Activated naive CD4-positive, alpha-beta T cell treated with anti-CD3 and anti-CD28 coated beads, Interleukin-2, amount 50 U/mL, for 24 hours (primary cell): ENCODE results near the gene RAD9A.

ENCODE experiments used
- H3K27ac Mint-ChIP-seq: one replicate; pipeline ENCODE4 v1.8.0; 2021; ENCODE audit warnings: mild to moderate bottlenecking, mixed read lengths
- H3K27me3 Mint-ChIP-seq: one replicate; pipeline ENCODE4 v1.8.0; 2021; ENCODE audit warnings: mixed read lengths
- H3K36me3 Mint-ChIP-seq: one replicate; pipeline ENCODE4 v1.8.0; 2021; ENCODE audit warnings: mixed read lengths
- H3K4me1 Mint-ChIP-seq: one replicate; pipeline ENCODE4 v1.8.0; 2021; ENCODE audit warnings: mixed read lengths
- H3K4me3 Mint-ChIP-seq: one replicate; pipeline ENCODE4 v1.8.0; 2021; ENCODE audit warnings: mild to moderate bottlenecking, mixed read lengths
- H3K9me3 Mint-ChIP-seq: one replicate; pipeline ENCODE4 v1.8.0; 2021; ENCODE audit warnings: mixed read lengths

The RAD9A gene

GRCh38 chr11:67355023-67355793 is 36.6 kb upstream of the RAD9A start:
- Mint-ChIP-seq H3K27me3 (no peaks in the 10 kb centered on the region), H3K9me3 (no peaks in the 10 kb centered on the region), H3K4me3 (no peak overlapping the region), H3K27ac (peak overlapping the region; percentile 12), H3K4me1 (peaks cover 40% of the 10 kb centered on the region), H3K36me3 (no peaks in the 10 kb centered on the region)

GRCh38 chr11:67355794-67356386 is 35.9 kb upstream of the RAD9A start:
- H3K36me3 Mint-ChIP-seq: no peaks in the 10 kb centered on the region
- no peak overlapping the region for H3K4me3 Mint-ChIP-seq
- H3K9me3 Mint-ChIP-seq: no peaks in the 10 kb centered on the region
- H3K27ac Mint-ChIP-seq: no peak overlapping the region
- no peaks in the 10 kb centered on the region for H3K27me3 Mint-ChIP-seq
- H3K4me1 Mint-ChIP-seq: peaks cover 39% of the 10 kb centered on the region

- no peaks in the 10 kb centered on the region for H3K9me3 Mint-ChIP-seq
- H3K4me1 Mint-ChIP-seq: peaks cover 34% of the 10 kb centered on the region
- H3K4me3 Mint-ChIP-seq: peak overlapping the region; percentile 11
- no peaks in the 10 kb centered on the region for H3K27me3 Mint-ChIP-seq
- H3K36me3 Mint-ChIP-seq: no peaks in the 10 kb centered on the region
- H3K27ac Mint-ChIP-seq: peak overlapping the region; percentile 32
Measured at GRCh38 chr11:67356387-67356863, 35.4 kb upstream of the RAD9A start.

GRCh38 chr11:67356864-67357561 is 34.8 kb upstream of the RAD9A start:
- Mint-ChIP-seq H3K4me1 (peaks cover 29% of the 10 kb centered on the region), H3K36me3 (no peaks in the 10 kb centered on the region), H3K4me3 (peak overlapping the region; percentile 11), H3K27me3 (no peaks in the 10 kb centered on the region), H3K27ac (peak overlapping the region; percentile 53), H3K9me3 (no peaks in the 10 kb centered on the region)

GRCh38 chr11:67357831-67358670 is 33.7 kb upstream of the RAD9A start:
- H3K9me3 Mint-ChIP-seq: no peaks in the 10 kb centered on the region
- no peak overlapping the region for H3K27ac Mint-ChIP-seq
- peaks cover 28% of the 10 kb centered on the region for H3K4me1 Mint-ChIP-seq
- H3K36me3 Mint-ChIP-seq: no peaks in the 10 kb centered on the region
- no peaks in the 10 kb centered on the region for H3K27me3 Mint-ChIP-seq
- H3K4me3 Mint-ChIP-seq: no peak overlapping the region

GRCh38 chr11:67364169-67364568 is 27.6 kb upstream of the RAD9A start:
- no peaks in the 10 kb centered on the region for H3K36me3 Mint-ChIP-seq
- H3K27me3 Mint-ChIP-seq: no peaks in the 10 kb centered on the region
- H3K9me3 Mint-ChIP-seq: no peaks in the 10 kb centered on the region
- peaks cover 19% of the 10 kb centered on the region for H3K4me1 Mint-ChIP-seq
- H3K27ac Mint-ChIP-seq: no peak overlapping the region
- no peak overlapping the region for H3K4me3 Mint-ChIP-seq

GRCh38 chr11:67364783-67365722 is 26.7 kb upstream of the RAD9A start:
- no peak overlapping the region for H3K4me3 Mint-ChIP-seq
- H3K4me1 Mint-ChIP-seq: peaks cover 19% of the 10 kb centered on the region
- H3K27me3 Mint-ChIP-seq: no peaks in the 10 kb centered on the region
- H3K27ac Mint-ChIP-seq: no peak overlapping the region
- no peaks in the 10 kb centered on the region for H3K36me3 Mint-ChIP-seq
- no peaks in the 10 kb centered on the region for H3K9me3 Mint-ChIP-seq

GRCh38 chr11:67365736-67366444 is 25.9 kb upstream of the RAD9A start:
- no peak overlapping the region for H3K27ac Mint-ChIP-seq
- peaks cover 24% of the 10 kb centered on the region for H3K4me1 Mint-ChIP-seq
- H3K4me3 Mint-ChIP-seq: no peak overlapping the region
- H3K36me3 Mint-ChIP-seq: no peaks in the 10 kb centered on the region
- no peaks in the 10 kb centered on the region for H3K27me3 Mint-ChIP-seq
- H3K9me3 Mint-ChIP-seq: no peaks in the 10 kb centered on the region

- H3K27ac Mint-ChIP-seq: no peak overlapping the region
- H3K4me3 Mint-ChIP-seq: no peak overlapping the region
- H3K9me3 Mint-ChIP-seq: no peaks in the 10 kb centered on the region
- no peaks in the 10 kb centered on the region for H3K27me3 Mint-ChIP-seq
- no peaks in the 10 kb centered on the region for H3K36me3 Mint-ChIP-seq
- H3K4me1 Mint-ChIP-seq: peaks cover 28% of the 10 kb centered on the region
Measured at GRCh38 chr11:67366546-67366945, 25.2 kb upstream of the RAD9A start.

GRCh38 chr11:67366961-67367760 is 24.6 kb upstream of the RAD9A start:
- no peak overlapping the region for H3K4me3 Mint-ChIP-seq
- no peak overlapping the region for H3K27ac Mint-ChIP-seq
- no peaks in the 10 kb centered on the region for H3K27me3 Mint-ChIP-seq
- H3K36me3 Mint-ChIP-seq: no peaks in the 10 kb centered on the region
- H3K4me1 Mint-ChIP-seq: peaks cover 33% of the 10 kb centered on the region
- H3K9me3 Mint-ChIP-seq: no peaks in the 10 kb centered on the region

- H3K27me3 Mint-ChIP-seq: no peaks in the 10 kb centered on the region
- H3K4me3 Mint-ChIP-seq: no peak overlapping the region
- H3K4me1 Mint-ChIP-seq: peaks cover 31% of the 10 kb centered on the region
- H3K27ac Mint-ChIP-seq: no peak overlapping the region
- H3K9me3 Mint-ChIP-seq: no peaks in the 10 kb centered on the region
- H3K36me3 Mint-ChIP-seq: no peaks in the 10 kb centered on the region
Measured at GRCh38 chr11:67367761-67368227, 24.0 kb upstream of the RAD9A start.

- H3K4me3 Mint-ChIP-seq: no peak overlapping the region
- H3K27ac Mint-ChIP-seq: no peak overlapping the region
- no peaks in the 10 kb centered on the region for H3K36me3 Mint-ChIP-seq
- H3K9me3 Mint-ChIP-seq: no peaks in the 10 kb centered on the region
- no peaks in the 10 kb centered on the region for H3K27me3 Mint-ChIP-seq
- H3K4me1 Mint-ChIP-seq: peaks cover 28% of the 10 kb centered on the region
Measured at GRCh38 chr11:67368621-67369020, 23.2 kb upstream of the RAD9A start.

GRCh38 chr11:67369275-67369674 is 22.5 kb upstream of the RAD9A start:
- Mint-ChIP-seq H3K36me3 (no peaks in the 10 kb centered on the region), H3K27ac (no peak overlapping the region), H3K4me3 (no peak overlapping the region), H3K27me3 (peaks cover 3% of the 10 kb centered on the region), H3K9me3 (no peaks in the 10 kb centered on the region), H3K4me1 (peaks cover 27% of the 10 kb centered on the region)
